UCSD-AML1 (cell line): Measurements from ENCODE around the gene TMC2.
"Not testable (repeated sequence)": the region's sequence is repeated elsewhere in the genome, so short reads cannot be mapped to it uniquely, and the experiment has no call there.

Experiments
- DNase-seq: peaks from one replicate; lab custom pipeline; 2025; ENCODE audit not compliant: unreplicated experiment; lab: John Stamatoyannopoulos, UW

The TMC2 gene

GRCh38 chr20:2536560-2536986, at the start of gene TMC2:
TMC2 (plus strand) TSS chr20:2536573; CDS start chr20:2536622, 49 bp downstream.
- DNase-seq = no peak

GRCh38 chr20:2502808-2503384, 33.5 kb upstream of the TMC2 start:
- DNase-seq = not testable (repeated sequence)

GRCh38 chr20:2504803-2505202, 31.6 kb upstream of the TMC2 start:
- not testable (repeated sequence) for DNase-seq

- not testable (repeated sequence) for DNase-seq
These were observed 29.9 kb upstream of the TMC2 start for GRCh38 chr20:2506426-2506825.

GRCh38 chr20:2507464-2507863, 28.9 kb upstream of the TMC2 start:
- no peak for DNase-seq

- DNase-seq = no peak
These were observed 28.3 kb upstream of the TMC2 start for GRCh38 chr20:2507875-2508630.

GRCh38 chr20:2508631-2509467, 27.5 kb upstream of the TMC2 start, which contains the start of gene ZNF343:
ZNF343 (minus strand) TSS chr20:2508915; CDS start chr20:2493895, 15,020 bp downstream.
- DNase-seq = peak; percentile 86

- no peak for DNase-seq
These were observed 26.9 kb upstream of the TMC2 start for GRCh38 chr20:2509468-2509781.

- no peak for DNase-seq
These were observed 26.6 kb upstream of the TMC2 start for GRCh38 chr20:2509794-2510193.

GRCh38 chr20:2515203-2515602, 21.2 kb upstream of the TMC2 start:
- no peak for DNase-seq

GRCh38 chr20:2516399-2516798, 20.0 kb upstream of the TMC2 start:
- DNase-seq = no peak

GRCh38 chr20:2518096-2518495, 18.3 kb upstream of the TMC2 start:
- DNase-seq = no peak

- no peak for DNase-seq
These were observed 17.8 kb upstream of the TMC2 start for GRCh38 chr20:2518558-2518957.

- DNase-seq = no peak
These were observed 17.1 kb upstream of the TMC2 start for GRCh38 chr20:2519115-2519809.

GRCh38 chr20:2520617-2521016, 15.8 kb upstream of the TMC2 start:
- DNase-seq = no peak

GRCh38 chr20:2521369-2522305, 14.7 kb upstream of the TMC2 start:
- peak; percentile 35 for DNase-seq

- DNase-seq = not testable (repeated sequence)
These were observed 13.4 kb upstream of the TMC2 start for GRCh38 chr20:2522826-2523429.

GRCh38 chr20:2523919-2524708, 12.3 kb upstream of the TMC2 start:
- DNase-seq = peak; percentile 88
